ENCODE measurements around the gene ACTR3. TPM values are rescaled to one million over a fixed set of nuclear protein-coding genes. Genes with fewer than 3 reads are reported as not detected.

The ACTR3 gene
- total and polyA plus RNA-seq, 2 experiments from 2014 or later: 63.7 to 137 TPM

DNA sequence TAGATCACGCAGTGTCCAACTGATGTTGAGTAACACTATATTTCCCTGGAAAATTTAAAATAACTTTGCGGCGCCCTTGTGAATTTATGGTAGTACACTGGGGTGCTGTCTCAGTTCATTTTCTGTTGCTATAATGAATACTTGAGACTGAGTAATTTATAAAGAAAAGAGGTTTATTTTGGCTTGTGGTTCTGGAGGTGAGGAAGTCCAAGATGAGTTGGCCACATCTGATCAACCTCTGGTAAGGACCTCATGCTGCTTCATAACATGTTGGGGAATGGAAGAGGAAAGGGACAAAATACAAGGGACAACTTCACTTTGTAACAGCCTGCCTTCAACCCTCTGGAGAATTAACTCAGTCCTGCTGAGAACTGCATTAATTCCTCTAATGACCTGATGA lies 36.4 kb downstream of the ACTR3 start:
- Histone ChIP-seq H3K27ac (ENCODE audit: low read depth) (no peak overlapping the region), H3K4me1 (ENCODE audit: insufficient read depth) (no peaks in the 10 kb centered on the region), H4K20me1 (replicated peaks; ENCODE audit: insufficient read depth) (peaks cover 3% of the 10 kb centered on the region), H3K9me2 (ENCODE audit: insufficient read depth) (no peaks in the 10 kb centered on the region), H3K4me2 (no peak overlapping the region), H3K4me3 (no peak overlapping the region), H3K36me3 (ENCODE audit: insufficient read depth) (peaks cover 2% of the 10 kb centered on the region; the same call in 1 of the 2 replicates), H2AFZ (no peak overlapping the region), H3K27me3 (ENCODE audit: insufficient read depth) (no peaks in the 10 kb centered on the region), H3K79me2 (replicated peaks; ENCODE audit: insufficient read depth) (peaks cover 49% of the 10 kb centered on the region), H3F3A (replicated peaks; ENCODE audit: low read depth) (no peaks in the 10 kb centered on the region)
- no peaks in the 10 kb centered on the region for H3K27me3 Mint-ChIP-seq (ENCODE audit: insufficient read depth, low read depth, poor library complexity)
- no peak overlapping the region for H3K4me3 Mint-ChIP-seq
- H3K36me3 Mint-ChIP-seq (ENCODE audit: low read depth): peaks cover 30% of the 10 kb centered on the region; the same call in 2 of the 3 replicates
- DNase-seq (ENCODE audit: low spot score) (no peak), ATAC-seq (no peak)
- no peak overlapping the region for H3K27ac Mint-ChIP-seq
- H3K4me1 Mint-ChIP-seq: no peaks in the 10 kb centered on the region
- TF ChIP-seq EZH2phosphoT487 (IDR thresholded peaks at IDR 0.05; ENCODE audit: unreplicated experiment) (no peak), ETS1 (IDR thresholded peaks at IDR 0.05) (no peak), JUNB (IDR thresholded peaks at IDR 0.05; ENCODE audit: unreplicated experiment) (no peak), STAT1 (IDR thresholded peaks at IDR 0.05; ENCODE audit: unreplicated experiment) (no peak), CREB1 (CRISPR knock-in tag; IDR thresholded peaks at IDR 0.05; ENCODE audit: low read depth) (no peak), ZNF331 (CRISPR knock-in tag; IDR thresholded peaks at IDR 0.05; ENCODE audit: low read depth) (no peak), EZH2 (IDR thresholded peaks at IDR 0.05; ENCODE audit: low read depth, unreplicated experiment) (no peak), CTCF (conservative IDR thresholded peaks at IDR 0.05; ENCODE audit: low read depth in 2 of 2) (no peak), NANOG (IDR thresholded peaks at IDR 0.05; ENCODE audit: borderline replicate concordance) (no peak), POLR2AphosphoS5 (IDR thresholded peaks at IDR 0.05; ENCODE audit: low read depth) (no peak)
- TF ChIP-seq, protein P1, sequence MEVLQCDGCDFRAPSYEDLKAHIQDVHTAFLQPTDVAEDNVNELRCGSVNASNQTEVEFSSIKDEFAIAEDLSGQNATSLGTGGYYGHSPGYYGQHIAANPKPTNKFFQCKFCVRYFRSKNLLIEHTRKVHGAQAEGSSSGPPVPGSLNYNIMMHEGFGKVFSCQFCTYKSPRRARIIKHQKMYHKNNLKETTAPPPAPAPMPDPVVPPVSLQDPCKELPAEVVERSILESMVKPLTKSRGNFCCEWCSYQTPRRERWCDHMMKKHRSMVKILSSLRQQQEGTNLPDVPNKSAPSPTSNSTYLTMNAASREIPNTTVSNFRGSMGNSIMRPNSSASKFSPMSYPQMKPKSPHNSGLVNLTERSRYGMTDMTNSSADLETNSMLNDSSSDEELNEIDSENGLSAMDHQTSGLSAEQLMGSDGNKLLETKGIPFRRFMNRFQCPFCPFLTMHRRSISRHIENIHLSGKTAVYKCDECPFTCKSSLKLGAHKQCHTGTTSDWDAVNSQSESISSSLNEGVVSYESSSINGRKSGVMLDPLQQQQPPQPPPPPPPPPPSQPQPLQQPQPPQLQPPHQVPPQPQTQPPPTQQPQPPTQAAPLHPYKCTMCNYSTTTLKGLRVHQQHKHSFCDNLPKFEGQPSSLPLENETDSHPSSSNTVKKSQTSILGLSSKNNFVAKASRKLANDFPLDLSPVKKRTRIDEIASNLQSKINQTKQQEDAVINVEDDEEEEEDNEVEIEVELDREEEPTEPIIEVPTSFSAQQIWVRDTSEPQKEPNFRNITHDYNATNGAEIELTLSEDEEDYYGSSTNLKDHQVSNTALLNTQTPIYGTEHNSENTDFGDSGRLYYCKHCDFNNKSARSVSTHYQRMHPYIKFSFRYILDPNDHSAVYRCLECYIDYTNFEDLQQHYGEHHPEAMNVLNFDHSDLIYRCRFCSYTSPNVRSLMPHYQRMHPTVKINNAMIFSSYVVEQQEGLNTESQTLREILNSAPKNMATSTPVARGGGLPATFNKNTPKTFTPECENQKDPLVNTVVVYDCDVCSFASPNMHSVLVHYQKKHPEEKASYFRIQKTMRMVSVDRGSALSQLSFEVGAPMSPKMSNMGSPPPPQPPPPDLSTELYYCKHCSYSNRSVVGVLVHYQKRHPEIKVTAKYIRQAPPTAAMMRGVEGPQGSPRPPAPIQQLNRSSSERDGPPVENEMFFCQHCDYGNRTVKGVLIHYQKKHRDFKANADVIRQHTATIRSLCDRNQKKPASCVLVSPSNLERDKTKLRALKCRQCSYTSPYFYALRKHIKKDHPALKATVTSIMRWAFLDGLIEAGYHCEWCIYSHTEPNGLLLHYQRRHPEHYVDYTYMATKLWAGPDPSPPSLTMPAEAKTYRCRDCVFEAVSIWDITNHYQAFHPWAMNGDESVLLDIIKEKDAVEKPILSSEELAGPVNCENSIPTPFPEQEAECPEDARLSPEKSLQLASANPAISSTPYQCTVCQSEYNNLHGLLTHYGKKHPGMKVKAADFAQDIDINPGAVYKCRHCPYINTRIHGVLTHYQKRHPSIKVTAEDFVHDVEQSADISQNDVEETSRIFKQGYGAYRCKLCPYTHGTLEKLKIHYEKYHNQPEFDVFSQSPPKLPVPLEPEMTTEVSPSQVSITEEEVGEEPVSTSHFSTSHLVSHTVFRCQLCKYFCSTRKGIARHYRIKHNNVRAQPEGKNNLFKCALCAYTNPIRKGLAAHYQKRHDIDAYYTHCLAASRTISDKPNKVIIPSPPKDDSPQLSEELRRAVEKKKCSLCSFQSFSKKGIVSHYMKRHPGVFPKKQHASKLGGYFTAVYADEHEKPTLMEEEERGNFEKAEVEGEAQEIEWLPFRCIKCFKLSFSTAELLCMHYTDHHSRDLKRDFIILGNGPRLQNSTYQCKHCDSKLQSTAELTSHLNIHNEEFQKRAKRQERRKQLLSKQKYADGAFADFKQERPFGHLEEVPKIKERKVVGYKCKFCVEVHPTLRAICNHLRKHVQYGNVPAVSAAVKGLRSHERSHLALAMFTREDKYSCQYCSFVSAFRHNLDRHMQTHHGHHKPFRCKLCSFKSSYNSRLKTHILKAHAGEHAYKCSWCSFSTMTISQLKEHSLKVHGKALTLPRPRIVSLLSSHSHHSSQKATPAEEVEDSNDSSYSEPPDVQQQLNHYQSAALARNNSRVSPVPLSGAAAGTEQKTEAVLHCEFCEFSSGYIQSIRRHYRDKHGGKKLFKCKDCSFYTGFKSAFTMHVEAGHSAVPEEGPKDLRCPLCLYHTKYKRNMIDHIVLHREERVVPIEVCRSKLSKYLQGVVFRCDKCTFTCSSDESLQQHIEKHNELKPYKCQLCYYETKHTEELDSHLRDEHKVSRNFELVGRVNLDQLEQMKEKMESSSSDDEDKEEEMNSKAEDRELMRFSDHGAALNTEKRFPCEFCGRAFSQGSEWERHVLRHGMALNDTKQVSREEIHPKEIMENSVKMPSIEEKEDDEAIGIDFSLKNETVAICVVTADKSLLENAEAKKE (CRISPR knock-in tag; IDR thresholded peaks at IDR 0.05): no peak
- TF ChIP-seq, protein P2, sequence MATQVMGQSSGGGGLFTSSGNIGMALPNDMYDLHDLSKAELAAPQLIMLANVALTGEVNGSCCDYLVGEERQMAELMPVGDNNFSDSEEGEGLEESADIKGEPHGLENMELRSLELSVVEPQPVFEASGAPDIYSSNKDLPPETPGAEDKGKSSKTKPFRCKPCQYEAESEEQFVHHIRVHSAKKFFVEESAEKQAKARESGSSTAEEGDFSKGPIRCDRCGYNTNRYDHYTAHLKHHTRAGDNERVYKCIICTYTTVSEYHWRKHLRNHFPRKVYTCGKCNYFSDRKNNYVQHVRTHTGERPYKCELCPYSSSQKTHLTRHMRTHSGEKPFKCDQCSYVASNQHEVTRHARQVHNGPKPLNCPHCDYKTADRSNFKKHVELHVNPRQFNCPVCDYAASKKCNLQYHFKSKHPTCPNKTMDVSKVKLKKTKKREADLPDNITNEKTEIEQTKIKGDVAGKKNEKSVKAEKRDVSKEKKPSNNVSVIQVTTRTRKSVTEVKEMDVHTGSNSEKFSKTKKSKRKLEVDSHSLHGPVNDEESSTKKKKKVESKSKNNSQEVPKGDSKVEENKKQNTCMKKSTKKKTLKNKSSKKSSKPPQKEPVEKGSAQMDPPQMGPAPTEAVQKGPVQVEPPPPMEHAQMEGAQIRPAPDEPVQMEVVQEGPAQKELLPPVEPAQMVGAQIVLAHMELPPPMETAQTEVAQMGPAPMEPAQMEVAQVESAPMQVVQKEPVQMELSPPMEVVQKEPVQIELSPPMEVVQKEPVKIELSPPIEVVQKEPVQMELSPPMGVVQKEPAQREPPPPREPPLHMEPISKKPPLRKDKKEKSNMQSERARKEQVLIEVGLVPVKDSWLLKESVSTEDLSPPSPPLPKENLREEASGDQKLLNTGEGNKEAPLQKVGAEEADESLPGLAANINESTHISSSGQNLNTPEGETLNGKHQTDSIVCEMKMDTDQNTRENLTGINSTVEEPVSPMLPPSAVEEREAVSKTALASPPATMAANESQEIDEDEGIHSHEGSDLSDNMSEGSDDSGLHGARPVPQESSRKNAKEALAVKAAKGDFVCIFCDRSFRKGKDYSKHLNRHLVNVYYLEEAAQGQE (IDR thresholded peaks at IDR 0.05; ENCODE audit: unreplicated experiment): no peak
- H3K9me3 Mint-ChIP-seq: no peaks in the 10 kb centered on the region

All from GM23338 (cell line).